Hepatocyte (in vitro differentiated cells): Measurements from ENCODE around the gene SMYD5. TPM values are rescaled to one million over a fixed set of nuclear protein-coding genes. Genes with fewer than 3 reads are reported as not detected.

Experiments
- DNase-seq: peaks from one replicate; pipeline ENCODE4 v3.0.0-alpha.2; 2016; ENCODE audit warnings: low spot score
- H2AFZ ChIP-seq: fragments of 200-600 bp; sonication (generic); 2 replicates; pipeline ENCODE4 v1.6.0; 2016; ENCODE audit warnings: antibody characterized with exemption, mild to moderate bottlenecking
- H3K27ac ChIP-seq: fragments of 200-600 bp; sonication (generic); 2 replicates; pipeline ENCODE4 v1.5.1; 2016; ENCODE audit warnings: mild to moderate bottlenecking
- H3K27me3 ChIP-seq: fragments of 200-600 bp; sonication (generic); 2 replicates; pipeline ENCODE4 v1.6.1; 2016
- H3K36me3 ChIP-seq: fragments of 200-600 bp; sonication (generic); replicated peaks from 2 replicates; pipeline ENCODE4 v1.5.1; 2016; ENCODE audit warnings: low read depth; ENCODE audit not compliant: insufficient read depth
- H3K4me1 ChIP-seq: fragments of 200-600 bp; sonication (generic); 2 replicates; pipeline ENCODE4 v1.5.1; 2016; ENCODE audit warnings: mild to moderate bottlenecking, moderate library complexity; ENCODE audit not compliant: insufficient read depth
- H3K4me2 ChIP-seq: fragments of 200-600 bp; sonication (generic); 2 replicates; pipeline ENCODE4 v1.6.0; 2016
- H3K4me3 ChIP-seq: fragments of 200-600 bp; sonication (generic); 2 replicates; pipeline ENCODE4 v1.5.1; 2016; ENCODE audit warnings: mild to moderate bottlenecking
- H3K79me2 ChIP-seq: fragments of 200-600 bp; sonication (generic); 2 replicates; pipeline ENCODE4 v1.6.0; 2017; ENCODE audit warnings: mild to moderate bottlenecking
- H3K9me2 ChIP-seq: fragments of 200-600 bp; sonication (generic); replicated peaks from 2 replicates; pipeline ENCODE4 v1.6.0; 2017; ENCODE audit warnings: mild to moderate bottlenecking; ENCODE audit not compliant: insufficient read depth
- H3K9me3 ChIP-seq: fragments of 200-600 bp; sonication (generic); 2 replicates; pipeline ENCODE4 v1.5.1; 2016; ENCODE audit warnings: low read depth, mild to moderate bottlenecking
- H4K20me1 ChIP-seq: fragments of 200-600 bp; sonication (generic); 2 replicates; pipeline ENCODE4 v1.6.0; 2016; ENCODE audit warnings: mild to moderate bottlenecking; ENCODE audit not compliant: insufficient read depth, poor library complexity, severe bottlenecking
- CTCF ChIP-seq: fragments of 200-600 bp; sonication (generic); IDR thresholded peaks from 2 replicates; pipeline ENCODE4 v1.5.1; 2016; ENCODE audit warnings: antibody characterized with exemption, mild to moderate bottlenecking; ENCODE audit not compliant: poor library complexity
- EZH2 ChIP-seq: fragments of 200-600 bp; sonication (generic); IDR thresholded peaks from 2 replicates; pipeline ENCODE4 v1.6.1; 2016; ENCODE audit warnings: antibody characterized with exemption, mild to moderate bottlenecking, borderline replicate concordance
- EZH2phosphoT487 ChIP-seq: fragments of 200-600 bp; sonication (generic); IDR thresholded peaks from one replicate; pipeline ENCODE4 v1.6.1; 2018; ENCODE audit warnings: antibody characterized with exemption, mild to moderate bottlenecking, low read depth, moderate library complexity; ENCODE audit not compliant: unreplicated experiment, severe bottlenecking
- WGBS: methylation state at CpG from one replicate; pipeline ENCODE4 v1.1.6; 2016; ENCODE audit warnings: low lambda C conversion rate; ENCODE audit errors: missing lambda C conversion rate; 5-methylcytosine and 5-hydroxymethylcytosine counted together
- polyA plus RNA-seq: library from polyadenylated mRNA; unstranded; fragments of >200 nt; fragmentation: Nextera tagmentation; extraction: Ambion mirVana; gene quantifications from 2 replicates; pipeline ENCODE4 v1.2.1, GENCODE V29; 2016
- total RNA-seq: library from RNA; depleted of rRNA; stranded (reverse); fragments of >200 nt; gene quantifications from 2 replicates; pipeline ENCODE4 v1.2.3, GENCODE V29; 2014

The SMYD5 gene
- total and polyA plus RNA-seq, 2 experiments from 2014 or later: 10.0 to 28.3 TPM

- DNase-seq: no peak
- 98% methylated on average over 5 of the region's 5 CpGs for WGBS
- no peaks in the 10 kb centered on the region for H3K9me3 ChIP-seq
- H3K36me3 ChIP-seq: no peaks in the 10 kb centered on the region
- no peaks in the 10 kb centered on the region for H4K20me1 ChIP-seq
- peaks cover 11% of the 10 kb centered on the region for H3K4me1 ChIP-seq
- H3K27ac ChIP-seq: no peak overlapping the region
- H3K27me3 ChIP-seq: no peaks in the 10 kb centered on the region
- TF ChIP-seq EZH2 (no peak), CTCF (no peak), EZH2phosphoT487 (no peak)
- no peak overlapping the region for H3K4me3 ChIP-seq
- peaks cover 34% of the 10 kb centered on the region for H3K79me2 ChIP-seq
- no peak overlapping the region for H2AFZ ChIP-seq
- H3K4me2 ChIP-seq: no peak overlapping the region
- no peaks in the 10 kb centered on the region for H3K9me2 ChIP-seq
These were observed 3.1 kb downstream of the SMYD5 start for GRCh38 chr2:73217160-73217559.

- WGBS: 88% methylated on average over 2 of the region's 2 CpGs
- peaks cover 34% of the 10 kb centered on the region for H3K79me2 ChIP-seq
- TF ChIP-seq CTCF (no peak), EZH2 (no peak), EZH2phosphoT487 (no peak)
These were observed 3.8 kb downstream of the SMYD5 start for GRCh38 chr2:73217826-73218225.

GRCh38 chr2:73218298-73218697, 4.3 kb downstream of the SMYD5 start:
- peaks cover 34% of the 10 kb centered on the region for H3K79me2 ChIP-seq
- H3K4me3 ChIP-seq: no peak overlapping the region
- peaks cover 7% of the 10 kb centered on the region for H3K4me1 ChIP-seq
- peak; percentile 11 for DNase-seq
- no peak overlapping the region for H3K4me2 ChIP-seq
- H3K27me3 ChIP-seq: no peaks in the 10 kb centered on the region
- no peaks in the 10 kb centered on the region for H3K9me3 ChIP-seq
- H3K27ac ChIP-seq: no peak overlapping the region
- no peak for TF ChIP-seq EZH2phosphoT487
- TF ChIP-seq EZH2: no peak
- no peak for TF ChIP-seq CTCF
- no peaks in the 10 kb centered on the region for H4K20me1 ChIP-seq
- H2AFZ ChIP-seq: no peak overlapping the region
- H3K36me3 ChIP-seq: no peaks in the 10 kb centered on the region
- H3K9me2 ChIP-seq: no peaks in the 10 kb centered on the region

More at GRCh38 chr2:73217826-73218225, 3.8 kb downstream of the SMYD5 start:
- Histone ChIP-seq H3K9me2 (no peaks in the 10 kb centered on the region), H2AFZ (no peak overlapping the region), H3K4me3 (no peak overlapping the region), H3K27ac (no peak overlapping the region), H4K20me1 (no peaks in the 10 kb centered on the region), H3K4me2 (no peak overlapping the region), H3K36me3 (no peaks in the 10 kb centered on the region), H3K27me3 (no peaks in the 10 kb centered on the region), H3K9me3 (no peaks in the 10 kb centered on the region), H3K4me1 (peaks cover 11% of the 10 kb centered on the region)
- no peak for DNase-seq

GRCh38 chr2:73223821-73224220, 9.8 kb downstream of the SMYD5 start:
- H3K27me3 ChIP-seq: no peaks in the 10 kb centered on the region
- H3K4me2 ChIP-seq: no peak overlapping the region
- no peaks in the 10 kb centered on the region for H3K36me3 ChIP-seq
- no peak overlapping the region for H2AFZ ChIP-seq
- H4K20me1 ChIP-seq: no peaks in the 10 kb centered on the region
- no peak for TF ChIP-seq CTCF
- TF ChIP-seq EZH2phosphoT487: no peak
- TF ChIP-seq EZH2: no peak
- H3K9me3 ChIP-seq: no peaks in the 10 kb centered on the region
- H3K27ac ChIP-seq: no peak overlapping the region
- no peaks in the 10 kb centered on the region for H3K4me1 ChIP-seq
- no peak for DNase-seq
- no peaks in the 10 kb centered on the region for H3K79me2 ChIP-seq
- H3K9me2 ChIP-seq: no peaks in the 10 kb centered on the region
- WGBS: 94% methylated on average over 4 of the region's 4 CpGs
- no peak overlapping the region for H3K4me3 ChIP-seq
